HepG2 (cell line): ENCODE data around the gene CSNK1E. TPM values are rescaled to one million over a fixed set of nuclear protein-coding genes. Genes with fewer than 3 reads are reported as not detected.

ENCODE experiments used
- BCL3 ChIP-seq: sonication (generic); formaldehyde crosslinking; IDR thresholded peaks from 2 replicates; pipeline ENCODE4 v1.5.1; 2020; ENCODE audit warnings: mild to moderate bottlenecking, missing genetic modification reagents, moderate library complexity
- LBX2 ChIP-seq: sonication (generic); formaldehyde crosslinking; IDR thresholded peaks from 2 replicates; pipeline ENCODE4 v1.5.0; 2020; ENCODE audit warnings: missing genetic modification reagents, mild to moderate bottlenecking, borderline replicate concordance
- MYPOP ChIP-seq: sonication (generic); formaldehyde crosslinking; IDR thresholded peaks from 2 replicates; pipeline ENCODE4 v1.8.1; 2023; ENCODE audit warnings: mild to moderate bottlenecking, moderate library complexity, missing genetic modification reagents
- NFAT5 ChIP-seq: sonication (generic); formaldehyde crosslinking; IDR thresholded peaks from 2 replicates; pipeline ENCODE4 v1.4.0; 2020; ENCODE audit warnings: missing genetic modification reagents
- NR3C1 ChIP-seq: sonication (generic); formaldehyde crosslinking; IDR thresholded peaks from 2 replicates; pipeline ENCODE4 v1.4.0; 2020; ENCODE audit warnings: missing genetic modification reagents
- PHF5A ChIP-seq: IDR thresholded peaks from one replicate; pipeline ENCODE4 v1.6.1; 2018; ENCODE audit warnings: low read depth, missing genetic modification reagents; ENCODE audit not compliant: unreplicated experiment
- PITX1 ChIP-seq: sonication (generic); formaldehyde crosslinking; IDR thresholded peaks from 2 replicates; pipeline ENCODE4 v1.5.1; 2020; ENCODE audit warnings: mild to moderate bottlenecking, missing genetic modification reagents
- ZKSCAN5 ChIP-seq: sonication (generic); formaldehyde crosslinking; IDR thresholded peaks from 2 replicates; pipeline ENCODE4 v1.5.1; 2020; ENCODE audit warnings: mild to moderate bottlenecking, missing genetic modification reagents
- ZNF17 ChIP-seq: sonication (generic); formaldehyde crosslinking; IDR thresholded peaks from 2 replicates; pipeline ENCODE4 v1.5.0; 2020; ENCODE audit warnings: mild to moderate bottlenecking, missing genetic modification reagents
- ZNF407 ChIP-seq: sonication (generic); formaldehyde crosslinking; IDR thresholded peaks from one replicate; pipeline ENCODE4 v1.5.1; 2020; ENCODE audit warnings: mild to moderate bottlenecking, missing genetic modification reagents; ENCODE audit errors: not compliant biosample characterization
- ZNF549 ChIP-seq: sonication (generic); formaldehyde crosslinking; IDR thresholded peaks from 2 replicates; pipeline ENCODE4 v1.5.0; 2020; ENCODE audit warnings: missing genetic modification reagents
- ZSCAN9 ChIP-seq: IDR thresholded peaks from 2 replicates; pipeline ENCODE4 v1.6.1; 2016; ENCODE audit warnings: borderline replicate concordance
- polyA plus RNA-seq, 8 experiments: library from polyadenylated mRNA; depleted of rRNA in 3 of 8; stranded (reverse) in 7 of 8; unstranded in 1 of 8; fragments of >200 nt; fragmentation: Illumina TruSeq in 4 of 8; extraction: Trizol in 4 of 8; gene quantifications; 2 replicates each; pipeline versions ENCODE4 v1.2.1 to v1.2.3, GENCODE V29; 2011 to 2016; ENCODE audit warnings: low read depth in 4 of 8, missing spikeins in 1 of 8, mixed read lengths in 1 of 8; ENCODE audit not compliant: insufficient read depth in 1 of 8
- total RNA-seq, 5 experiments: library from RNA; depleted of rRNA; stranded (reverse); fragments of >200 nt; fragmentation: Illumina TruSeq; extraction: Trizol; gene quantifications; 2 replicates each; pipeline ENCODE4 v1.2.3, GENCODE V29; 2016; ENCODE audit warnings: low read depth in 1 of 5

The CSNK1E gene
- total and polyA plus RNA-seq, 2 of the 13 experiments (the other 11 are each of a cell fraction or from before 2014, with no cell fraction given) = 34.7 to 129 TPM

- TF ChIP-seq BCL3 (CRISPR knock-in tag) (no peak), PHF5A (CRISPR knock-in tag) (no peak), NFAT5 (CRISPR knock-in tag) (no peak), ZNF549 (CRISPR knock-in tag) (no peak), NR3C1 (CRISPR knock-in tag) (no peak), MYPOP (CRISPR knock-in tag) (no peak), ZKSCAN5 (CRISPR knock-in tag) (no peak), LBX2 (CRISPR knock-in tag) (no peak), PITX1 (CRISPR knock-in tag) (no peak), ZNF17 (CRISPR knock-in tag) (no peak), ZNF407 (no peak), ZSCAN9 (CRISPR knock-in tag) (no peak)
Observed at GRCh38 chr22:38353142-38353629, 36.0 kb upstream of the CSNK1E start (continued).
